GM23338 (cell line): ENCODE results near the gene PPFIBP2. TPM values are rescaled to one million over a fixed set of nuclear protein-coding genes. Genes with fewer than 3 reads are reported as not detected.

Experiments used
- ATAC-seq: fragments of 200-7000 bp; cut with Tn5 transposase; 3 replicates; pipeline ENCODE4 v1.9.1; 2020
- DNase-seq: peaks from one replicate; pipeline ENCODE4 v3.0.0-alpha.2; 2015; ENCODE audit warnings: low spot score
- H2AFZ ChIP-seq: fragments of 200-600 bp; sonication (generic); 2 replicates; pipeline ENCODE4 v1.8.0; 2016; ENCODE audit warnings: antibody characterized with exemption, mild to moderate bottlenecking, moderate library complexity
- H3F3A ChIP-seq: fragments of 200-600 bp; sonication (generic); replicated peaks from 2 replicates; pipeline ENCODE4 v1.8.0; 2017; ENCODE audit warnings: antibody characterized with exemption, mixed run types, low read depth
- H3K27ac ChIP-seq: fragments of 200-600 bp; sonication (generic); 2 replicates; pipeline ENCODE4 v1.6.1; 2016; ENCODE audit warnings: low read depth
- H3K27me3 ChIP-seq: fragments of 200-600 bp; sonication (generic); 2 replicates; pipeline ENCODE4 v1.8.0; 2016; ENCODE audit warnings: mild to moderate bottlenecking, mixed run types, moderate library complexity; ENCODE audit not compliant: insufficient read depth
- H3K36me3 ChIP-seq: fragments of 200-600 bp; sonication (generic); 2 replicates; pipeline ENCODE4 v1.8.0; 2016; ENCODE audit warnings: mild to moderate bottlenecking; ENCODE audit not compliant: insufficient read depth
- H3K4me1 ChIP-seq: fragments of 200-600 bp; sonication (generic); 2 replicates; pipeline ENCODE4 v1.8.0; 2016; ENCODE audit warnings: mild to moderate bottlenecking, moderate library complexity; ENCODE audit not compliant: insufficient read depth
- H3K4me2 ChIP-seq: fragments of 200-600 bp; sonication (generic); 2 replicates; pipeline ENCODE4 v1.7.1; 2017; ENCODE audit warnings: mixed run types
- H3K4me3 ChIP-seq: fragments of 200-600 bp; sonication (generic); 2 replicates; pipeline ENCODE4 v1.6.1; 2016; ENCODE audit warnings: mixed run types
- H3K79me2 ChIP-seq: fragments of 200-600 bp; sonication (generic); replicated peaks from 2 replicates; pipeline ENCODE4 v1.8.0; 2017; ENCODE audit warnings: mild to moderate bottlenecking; ENCODE audit not compliant: insufficient read depth
- H3K9me2 ChIP-seq: fragments of 200-600 bp; sonication (generic); 2 replicates; pipeline ENCODE4 v1.8.0; 2017; ENCODE audit not compliant: insufficient read depth
- H4K20me1 ChIP-seq: fragments of 200-600 bp; sonication (generic); replicated peaks from 2 replicates; pipeline ENCODE4 v1.8.0; 2017; ENCODE audit warnings: mild to moderate bottlenecking; ENCODE audit not compliant: insufficient read depth
- H3K27ac Mint-ChIP-seq: 2 replicates; pipeline ENCODE4 v1.8.0; 2020; ENCODE audit warnings: inconsistent platforms, mild to moderate bottlenecking, moderate library complexity, mixed read lengths
- H3K27me3 Mint-ChIP-seq: 3 replicates; pipeline ENCODE4 v1.8.0; 2022; ENCODE audit warnings: low read depth, mild to moderate bottlenecking, moderate library complexity, mixed read lengths, inconsistent platforms; ENCODE audit not compliant: insufficient read depth, poor library complexity
- H3K36me3 Mint-ChIP-seq: 3 replicates; pipeline ENCODE4 v1.8.0; 2021; ENCODE audit warnings: low read depth, mild to moderate bottlenecking, inconsistent platforms, moderate library complexity, mixed read lengths
- H3K4me1 Mint-ChIP-seq: 3 replicates; pipeline ENCODE4 v1.8.0; 2020; ENCODE audit warnings: mild to moderate bottlenecking, inconsistent platforms, mixed read lengths
- H3K4me3 Mint-ChIP-seq: 3 replicates; pipeline ENCODE4 v1.8.0; 2021; ENCODE audit warnings: moderate library complexity, mild to moderate bottlenecking, inconsistent platforms, mixed read lengths
- H3K9me3 Mint-ChIP-seq: 3 replicates; pipeline ENCODE4 v1.8.0; 2020; ENCODE audit warnings: moderate library complexity, mild to moderate bottlenecking, inconsistent platforms, mixed read lengths
- CREB1 ChIP-seq: fragments of 250-450 bp; sonication (Bioruptor Pico); IDR thresholded peaks from 2 replicates; pipeline ENCODE4 v1.5.0; 2020; ENCODE audit warnings: low read depth, mild to moderate bottlenecking, moderate library complexity
- ETS1 ChIP-seq: IDR thresholded peaks from 2 replicates; pipeline ENCODE4 v1.6.1; 2016; ENCODE audit warnings: antibody characterized with exemption
- EZH2 ChIP-seq: fragments of 200-600 bp; sonication (generic); IDR thresholded peaks from one replicate; pipeline ENCODE4 v1.8.0; 2017; ENCODE audit warnings: antibody characterized with exemption, mild to moderate bottlenecking, low read depth; ENCODE audit not compliant: unreplicated experiment
- EZH2phosphoT487 ChIP-seq: fragments of 200-600 bp; sonication (generic); IDR thresholded peaks from one replicate; pipeline ENCODE4 v1.8.1; 2018; ENCODE audit warnings: antibody characterized with exemption; ENCODE audit not compliant: unreplicated experiment
- JUNB ChIP-seq: IDR thresholded peaks from one replicate; pipeline ENCODE4 v1.6.1; 2016; ENCODE audit warnings: antibody characterized with exemption; ENCODE audit not compliant: unreplicated experiment
- NANOG ChIP-seq: IDR thresholded peaks from 2 replicates; pipeline ENCODE4 v1.6.1; 2016; ENCODE audit warnings: antibody characterized with exemption, borderline replicate concordance
- POLR2AphosphoS5 ChIP-seq: IDR thresholded peaks from 2 replicates; pipeline ENCODE4 v1.6.1; 2016; ENCODE audit warnings: antibody characterized with exemption, low read depth
- REST ChIP-seq: IDR thresholded peaks from one replicate; pipeline ENCODE4 v1.6.1; 2018; ENCODE audit warnings: antibody characterized with exemption; ENCODE audit not compliant: unreplicated experiment
- STAT1 ChIP-seq: IDR thresholded peaks from one replicate; pipeline ENCODE4 v1.6.1; 2016; ENCODE audit warnings: antibody characterized with exemption; ENCODE audit not compliant: unreplicated experiment
- ZNF114 ChIP-seq: fragments of 250-450 bp; sonication (Bioruptor Pico); IDR thresholded peaks from 2 replicates; pipeline ENCODE4 v1.5.0; 2020; ENCODE audit warnings: mild to moderate bottlenecking, moderate library complexity
- ZNF331 ChIP-seq: fragments of 250-450 bp; sonication (Bioruptor Pico); IDR thresholded peaks from 2 replicates; pipeline ENCODE4 v1.5.0; 2020; ENCODE audit warnings: low read depth, mild to moderate bottlenecking, moderate library complexity
- ZNF462 ChIP-seq: fragments of 250-450 bp; sonication (Bioruptor Pico); IDR thresholded peaks from 2 replicates; pipeline ENCODE4 v1.5.0; 2020; ENCODE audit warnings: mild to moderate bottlenecking, moderate library complexity
- polyA plus RNA-seq: library from polyadenylated mRNA; unstranded; fragments of >200 nt; fragmentation: Nextera tagmentation; extraction: Ambion mirVana; gene quantifications from 2 replicates; pipeline ENCODE4 v1.2.1, GENCODE V29; 2016
- total RNA-seq: library from RNA; depleted of rRNA; stranded (reverse); fragments of >200 nt; shearing (Covaris generic); gene quantifications from 2 replicates; pipeline ENCODE4 v1.2.3, GENCODE V29; 2014

PPFIBP2 gene
- total and polyA plus RNA-seq, 2 experiments from 2014 or later, result 7.1 to 14.8 TPM

GRCh38 chr11:7555052-7555699 is 41.4 kb downstream of the PPFIBP2 start:
- Histone ChIP-seq H3K4me2 (no peak overlapping the region), H3K79me2 (no peaks in the 10 kb centered on the region), H2AFZ (no peak overlapping the region), H4K20me1 (no peaks in the 10 kb centered on the region), H3K4me3 (no peak overlapping the region), H3K27me3 (no peaks in the 10 kb centered on the region), H3F3A (no peaks in the 10 kb centered on the region), H3K36me3 (no peaks in the 10 kb centered on the region), H3K4me1 (peaks cover 14% of the 10 kb centered on the region), H3K9me2 (no peaks in the 10 kb centered on the region), H3K27ac (no peak overlapping the region)
- peak overlapping the region; percentile 42; the same call in 1 of the 2 replicates for H3K27ac Mint-ChIP-seq
- no peaks in the 10 kb centered on the region for H3K9me3 Mint-ChIP-seq
- H3K36me3 Mint-ChIP-seq, result no peaks in the 10 kb centered on the region
- H3K27me3 Mint-ChIP-seq, result no peaks in the 10 kb centered on the region
- no peak for DNase-seq
- no peak for TF ChIP-seq EZH2
- no peak for TF ChIP-seq POLR2AphosphoS5
- no peak for TF ChIP-seq ETS1
- TF ChIP-seq NANOG, result no peak
- no peak for TF ChIP-seq STAT1
- ATAC-seq, result no peak
- no peak overlapping the region for H3K4me3 Mint-ChIP-seq
- H3K4me1 Mint-ChIP-seq, result peaks cover 13% of the 10 kb centered on the region; the same call in 2 of the 3 replicates

GRCh38 chr11:7558046-7558445 is 44.2 kb downstream of the PPFIBP2 start:
- TF ChIP-seq CREB1 (CRISPR knock-in tag) (no peak), ZNF462 (CRISPR knock-in tag) (no peak), EZH2 (no peak), ZNF331 (CRISPR knock-in tag) (no peak), REST (no peak), EZH2phosphoT487 (no peak), STAT1 (no peak), JUNB (no peak), ZNF114 (CRISPR knock-in tag) (no peak)
- no peak overlapping the region for H3K4me3 Mint-ChIP-seq
- H3K79me2 ChIP-seq, result no peaks in the 10 kb centered on the region
- no peak overlapping the region for H3K4me2 ChIP-seq
- no peaks in the 10 kb centered on the region for H3F3A ChIP-seq
- no peaks in the 10 kb centered on the region for H3K9me3 Mint-ChIP-seq
- peaks cover 20% of the 10 kb centered on the region for H3K4me1 Mint-ChIP-seq
- H3K36me3 ChIP-seq, result no peaks in the 10 kb centered on the region
- no peaks in the 10 kb centered on the region for H4K20me1 ChIP-seq
- H3K4me3 ChIP-seq, result no peak overlapping the region
- no peak overlapping the region for H3K27ac ChIP-seq
- H3K9me2 ChIP-seq, result no peaks in the 10 kb centered on the region
- ATAC-seq, result no peak
- H3K27me3 ChIP-seq, result no peaks in the 10 kb centered on the region
- DNase-seq, result no peak
- no peak overlapping the region for H2AFZ ChIP-seq
- H3K27me3 Mint-ChIP-seq, result peaks cover 2% of the 10 kb centered on the region
- peaks cover 14% of the 10 kb centered on the region for H3K4me1 ChIP-seq
- no peak overlapping the region for H3K27ac Mint-ChIP-seq
- H3K36me3 Mint-ChIP-seq, result no peaks in the 10 kb centered on the region
